Measurements from ENCODE around the gene CD3E. TPM values are rescaled to one million over a fixed set of nuclear protein-coding genes. Genes with fewer than 3 reads are reported as not detected.

CD3E gene
- total RNA-seq, 2 experiments from 2014 or later = 680 to 841 TPM

DNA sequence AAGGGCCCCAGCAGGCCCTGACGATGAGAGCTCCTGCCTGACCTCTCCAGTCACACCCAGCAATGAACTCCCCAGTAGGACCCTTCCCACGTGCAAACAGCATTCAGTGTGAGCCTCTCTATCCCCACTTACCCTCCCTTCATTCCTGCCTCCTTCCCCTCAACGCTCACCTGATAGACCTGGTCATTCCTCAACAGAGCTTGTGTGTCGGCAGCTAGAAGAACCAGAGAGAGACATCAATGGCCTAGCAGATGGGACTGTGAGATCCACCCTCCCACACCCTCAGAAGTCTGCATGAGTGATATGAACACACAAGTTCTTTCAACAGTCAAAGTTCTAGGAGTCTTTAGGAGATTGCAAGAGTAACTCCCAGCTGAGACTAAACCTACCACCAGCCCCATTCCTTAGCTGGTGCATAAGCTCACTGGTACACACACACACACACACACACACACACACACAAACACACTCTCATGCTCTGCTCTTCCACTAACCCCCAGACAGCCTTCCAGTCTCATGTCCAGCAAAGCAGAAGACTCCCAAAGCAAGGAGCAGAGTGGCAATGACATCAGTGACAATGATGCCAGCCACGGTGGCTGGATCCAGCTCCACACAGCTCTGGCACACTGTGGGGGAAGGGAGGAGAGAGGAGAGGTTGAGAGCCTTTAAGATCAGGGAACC lies 34.9 kb downstream of the CD3E start:
- Mint-ChIP-seq H3K4me1 (peaks cover 61% of the 10 kb centered on the region), H3K36me3 (ENCODE audit: low read depth) (peaks cover 60% of the 10 kb centered on the region), H3K27me3 (no peaks in the 10 kb centered on the region), H3K27ac (peak overlapping the region; percentile 98), H3K9me3 (no peaks in the 10 kb centered on the region), H3K4me3 (peak overlapping the region; percentile 94)
- DNase-seq = no peak
- CTCF ChIA-PET = interaction anchor here (0.6 to 5.6 kb wide), 9 partner anchors 13 to 168 kb away, joined by 3 to 24 read pairs (median 4); no protein-coding TSS in a partner anchor
- POLR2A ChIA-PET = no interaction called here

DNA sequence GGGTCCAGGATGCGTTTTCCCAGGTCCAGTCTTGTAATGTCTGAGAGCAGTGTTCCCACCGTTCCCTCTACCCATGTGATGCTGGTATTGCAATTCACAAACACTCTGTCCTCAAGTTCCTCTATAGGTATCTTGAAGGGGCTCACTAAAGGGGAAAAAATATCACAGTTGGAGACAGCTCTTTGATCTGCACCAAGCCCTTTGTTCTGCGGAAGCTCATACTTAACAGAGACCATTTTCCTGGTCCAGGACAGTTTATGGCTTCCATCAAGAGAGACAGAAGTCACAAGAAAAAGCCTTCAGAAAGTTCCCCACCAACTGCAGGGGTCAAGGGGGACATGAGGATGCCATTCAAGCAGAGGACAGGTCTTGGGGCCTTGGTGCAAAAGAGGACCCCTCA lies 35.9 kb downstream of the CD3E start:
- Mint-ChIP-seq H3K27ac (peak overlapping the region; percentile 98), H3K27me3 (no peaks in the 10 kb centered on the region), H3K9me3 (no peaks in the 10 kb centered on the region), H3K4me1 (peaks cover 55% of the 10 kb centered on the region), H3K36me3 (ENCODE audit: low read depth) (peaks cover 65% of the 10 kb centered on the region), H3K4me3 (peak overlapping the region; percentile 94)
- CTCF ChIA-PET = interaction anchor here (0.5 to 5.6 kb wide), 6 partner anchors 32 to 185 kb away, joined by 3 to 24 read pairs (median 6); no protein-coding TSS in a partner anchor
- no peak for DNase-seq
- POLR2A ChIA-PET = no interaction called here

GRCh38 chr11:118341261-118341660 lies 36.7 kb downstream of the CD3E start:
- Mint-ChIP-seq H3K4me1 (peaks cover 57% of the 10 kb centered on the region), H3K27me3 (no peaks in the 10 kb centered on the region), H3K9me3 (no peaks in the 10 kb centered on the region), H3K27ac (peak overlapping the region; percentile 98), H3K36me3 (ENCODE audit: low read depth) (peaks cover 71% of the 10 kb centered on the region), H3K4me3 (peak overlapping the region; percentile 94)
- DNase-seq = no peak
- CTCF ChIA-PET = interaction anchor here (0.6 to 5.6 kb wide), 6 partner anchors 28 to 143 kb away, joined by 3 to 24 read pairs (median 6); partner anchors contain the start of gene JAML
- POLR2A ChIA-PET = interaction anchor here (2.2 kb wide), 1 partner anchor 36 kb away, joined by 17 read pairs; the partner anchor contains the start of gene CD3E

DNA sequence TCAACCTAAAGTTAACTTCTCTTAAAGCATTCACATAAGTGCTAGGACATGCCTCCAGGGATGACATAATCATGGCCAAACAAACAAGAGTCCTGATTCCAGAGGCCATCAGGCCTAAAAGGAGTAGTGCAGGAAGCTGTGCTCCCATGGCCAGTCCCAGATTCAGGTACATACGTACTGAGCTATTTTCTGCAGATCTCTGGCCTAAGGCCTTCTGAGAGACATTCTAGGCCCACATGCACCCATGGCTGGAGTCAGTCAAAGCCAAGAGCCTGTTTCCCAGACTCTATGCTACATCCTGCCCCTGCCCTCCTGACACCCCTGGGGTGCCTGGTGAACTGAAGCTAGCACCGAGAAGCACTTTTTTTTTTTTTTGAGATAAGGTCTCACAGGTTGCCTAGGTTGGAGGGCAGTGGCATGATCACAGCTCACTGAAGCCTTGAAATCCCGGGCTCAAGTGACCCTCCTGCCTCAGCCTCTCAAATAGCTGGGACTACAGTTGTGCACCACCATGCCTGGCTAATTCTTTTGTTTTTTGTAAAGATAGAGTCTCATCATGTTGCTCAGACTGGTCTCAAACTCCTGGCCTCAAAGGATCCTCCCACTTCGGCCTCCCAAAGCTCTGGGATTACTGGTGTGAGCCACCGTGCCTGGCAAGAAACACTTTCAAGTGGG lies 37.4 kb downstream of the CD3E start:
- ChIA-PET CTCF (interaction anchor here (0.6 to 5.6 kb wide), 14 partner anchors 18 to 147 kb away, joined by 3 to 24 read pairs (median 4); partner anchors contain the start of genes CD3E, JAML and UBE4A), POLR2A (interaction anchor here (1.3 to 2.2 kb wide), 2 partner anchors 30 to 37 kb away, joined by 4 to 17 read pairs; partner anchors contain the start of gene CD3E)
- peak overlapping the region; percentile 94 for H3K4me3 Mint-ChIP-seq
- H3K4me1 Mint-ChIP-seq = peaks cover 59% of the 10 kb centered on the region
- peaks cover 71% of the 10 kb centered on the region for H3K36me3 Mint-ChIP-seq (ENCODE audit: low read depth)
- peak overlapping the region; percentile 98 for H3K27ac Mint-ChIP-seq
- H3K9me3 Mint-ChIP-seq = no peaks in the 10 kb centered on the region
- H3K27me3 Mint-ChIP-seq = no peaks in the 10 kb centered on the region
- DNase-seq = no peak

DNA sequence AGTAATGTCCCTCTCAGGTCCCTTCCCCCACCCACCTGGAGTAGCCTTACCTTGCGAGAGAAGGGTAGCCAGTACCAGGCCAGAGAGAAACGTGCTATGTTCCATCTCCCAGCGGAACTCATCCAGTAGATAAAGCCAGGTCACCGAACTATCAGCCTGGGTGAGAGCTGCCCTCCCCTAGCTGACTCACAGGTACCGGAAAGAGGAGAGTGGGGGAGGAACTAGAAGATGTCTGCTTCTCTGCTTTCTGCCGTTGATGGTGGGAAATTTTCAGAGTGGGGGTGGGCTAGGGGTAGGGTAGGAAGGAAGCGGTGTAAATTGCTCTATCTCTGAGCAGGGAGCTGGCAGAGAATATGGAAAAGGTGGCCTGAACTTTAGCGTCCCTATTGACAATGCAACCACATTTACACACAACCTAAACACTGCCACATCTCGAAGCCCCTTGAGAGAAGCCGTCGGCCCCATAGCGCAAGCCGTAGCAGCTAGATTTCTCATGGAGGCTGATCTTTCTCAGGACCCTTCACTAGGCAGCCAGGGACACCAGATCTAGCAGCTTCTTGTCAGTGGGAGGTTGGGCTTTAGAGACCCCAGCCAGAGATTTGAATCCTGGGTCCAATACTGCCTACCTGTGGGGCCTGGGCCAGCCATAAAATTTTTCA lies 38.1 kb downstream of the CD3E start, which contains the start of gene CD3D:
TSS of gene CD3D (minus strand) at position 203 of the 659 bp plus-strand sequence. CDS start at position 105, 98 bp downstream.
- POLR2A ChIA-PET = interaction anchor here (0.6 to 2.2 kb wide), 3 partner anchors 31 to 37 kb away, joined by 3 to 17 read pairs (median 4); partner anchors contain the start of gene CD3E
- CTCF ChIA-PET = interaction anchor here (0.8 to 5.6 kb wide), 11 partner anchors 17 to 146 kb away, joined by 3 to 24 read pairs (median 4); partner anchors contain the start of genes CD3E, JAML and UBE4A
- Mint-ChIP-seq H3K4me1 (peaks cover 65% of the 10 kb centered on the region), H3K27me3 (no peaks in the 10 kb centered on the region), H3K9me3 (no peaks in the 10 kb centered on the region), H3K36me3 (ENCODE audit: low read depth) (peaks cover 74% of the 10 kb centered on the region), H3K4me3 (peak within 1 kb of the TSS; percentile 94), H3K27ac (peak within 1 kb of the TSS; percentile 98)
- peak; percentile 77 for DNase-seq

DNA sequence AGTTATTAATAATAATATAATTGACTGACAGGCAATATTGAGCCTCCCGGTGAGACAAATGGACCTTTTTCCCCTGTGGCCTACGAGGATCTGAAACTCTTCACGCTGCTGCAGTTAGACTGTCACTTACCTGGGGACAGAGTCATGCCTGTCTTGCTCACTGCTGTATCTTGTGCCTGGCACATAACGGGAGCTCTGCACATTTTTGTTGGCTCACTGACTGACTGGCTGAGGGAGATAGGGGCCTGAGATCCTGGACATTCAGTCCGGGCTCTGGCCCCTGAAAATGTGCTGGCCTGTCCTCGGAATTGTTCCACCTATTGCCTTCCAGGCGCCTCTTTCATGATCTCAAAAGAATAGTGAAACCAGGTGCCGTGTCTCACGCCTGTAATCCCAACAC lies 38.7 kb downstream of the CD3E start:
- peak overlapping the region; percentile 98 for H3K27ac Mint-ChIP-seq
- H3K9me3 Mint-ChIP-seq = no peaks in the 10 kb centered on the region
- no peaks in the 10 kb centered on the region for H3K27me3 Mint-ChIP-seq
- ChIA-PET POLR2A (interaction anchor here (1.3 to 2.2 kb wide), 2 partner anchors 32 to 38 kb away, joined by 4 to 17 read pairs; partner anchors contain the start of gene CD3E), CTCF (interaction anchor here (0.8 to 5.6 kb wide), 8 partner anchors 22 to 145 kb away, joined by 3 to 24 read pairs (median 4); partner anchors contain the start of genes CD3E and JAML)
- peaks cover 72% of the 10 kb centered on the region for H3K36me3 Mint-ChIP-seq (ENCODE audit: low read depth)
- H3K4me3 Mint-ChIP-seq = peak overlapping the region; percentile 94
- DNase-seq = no peak
- H3K4me1 Mint-ChIP-seq = peaks cover 63% of the 10 kb centered on the region

DNA sequence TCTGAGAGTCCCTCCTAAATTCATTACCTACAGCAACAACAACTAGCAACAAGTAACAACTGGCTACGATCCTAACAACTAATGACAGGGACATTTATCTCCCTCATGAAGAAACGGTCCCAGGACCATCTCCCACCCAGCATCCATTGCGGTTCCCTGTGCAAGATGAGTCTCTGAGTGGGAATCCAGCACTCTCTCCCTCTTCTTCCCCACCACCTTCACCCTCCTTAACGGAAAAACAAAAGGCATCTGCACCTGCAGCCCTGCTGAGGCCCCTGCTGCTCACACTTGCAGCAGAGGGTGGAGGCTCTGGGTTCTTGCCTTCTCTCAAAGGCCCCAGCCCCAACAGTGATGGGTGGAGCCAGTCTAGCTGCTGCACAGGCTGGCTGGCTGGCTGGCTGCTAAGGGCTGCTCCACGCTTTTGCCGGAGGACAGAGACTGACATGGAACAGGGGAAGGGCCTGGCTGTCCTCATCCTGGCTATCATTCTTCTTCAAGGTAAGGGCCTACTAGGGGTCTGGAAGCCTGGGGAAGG lies 39.5 kb downstream of the CD3E start, which contains the start of gene CD3G:
TSS of gene CD3G (plus strand) at position 364 of the 535 bp plus-strand sequence. CDS start at position 444, 80 bp downstream.
- peaks cover 72% of the 10 kb centered on the region for H3K36me3 Mint-ChIP-seq (ENCODE audit: low read depth)
- no peaks in the 10 kb centered on the region for H3K27me3 Mint-ChIP-seq
- DNase-seq = peak; percentile 86

GRCh38 chr11:118349475-118349874 lies 44.9 kb downstream of the CD3E start:
- no peak for DNase-seq
- H3K4me1 Mint-ChIP-seq = peaks cover 59% of the 10 kb centered on the region
- ChIA-PET POLR2A (no interaction called here), CTCF (no interaction called here)
- H3K27me3 Mint-ChIP-seq = no peaks in the 10 kb centered on the region
- H3K36me3 Mint-ChIP-seq (ENCODE audit: low read depth) = peaks cover 82% of the 10 kb centered on the region
- H3K27ac Mint-ChIP-seq = peak overlapping the region; percentile 51
- no peak overlapping the region for H3K4me3 Mint-ChIP-seq
- no peaks in the 10 kb centered on the region for H3K9me3 Mint-ChIP-seq

More for the DNA sequence above, 39.5 kb downstream of the CD3E start, which contains the start of gene CD3G:
- ChIA-PET POLR2A (interaction anchor here (0.6 kb wide), 2 partner anchors 37 to 172 kb away, joined by 3 read pairs; no protein-coding TSS in a partner anchor), CTCF (interaction anchor here (1.1 to 5.6 kb wide), 3 partner anchors 22 to 145 kb away, joined by 3 to 24 read pairs (median 4); no protein-coding TSS in a partner anchor)
- H3K4me1 Mint-ChIP-seq = peaks cover 63% of the 10 kb centered on the region
- no peaks in the 10 kb centered on the region for H3K9me3 Mint-ChIP-seq
- H3K27ac Mint-ChIP-seq = peak within 1 kb of the TSS; percentile 98
- H3K4me3 Mint-ChIP-seq = peak within 1 kb of the TSS; percentile 94

DNA sequence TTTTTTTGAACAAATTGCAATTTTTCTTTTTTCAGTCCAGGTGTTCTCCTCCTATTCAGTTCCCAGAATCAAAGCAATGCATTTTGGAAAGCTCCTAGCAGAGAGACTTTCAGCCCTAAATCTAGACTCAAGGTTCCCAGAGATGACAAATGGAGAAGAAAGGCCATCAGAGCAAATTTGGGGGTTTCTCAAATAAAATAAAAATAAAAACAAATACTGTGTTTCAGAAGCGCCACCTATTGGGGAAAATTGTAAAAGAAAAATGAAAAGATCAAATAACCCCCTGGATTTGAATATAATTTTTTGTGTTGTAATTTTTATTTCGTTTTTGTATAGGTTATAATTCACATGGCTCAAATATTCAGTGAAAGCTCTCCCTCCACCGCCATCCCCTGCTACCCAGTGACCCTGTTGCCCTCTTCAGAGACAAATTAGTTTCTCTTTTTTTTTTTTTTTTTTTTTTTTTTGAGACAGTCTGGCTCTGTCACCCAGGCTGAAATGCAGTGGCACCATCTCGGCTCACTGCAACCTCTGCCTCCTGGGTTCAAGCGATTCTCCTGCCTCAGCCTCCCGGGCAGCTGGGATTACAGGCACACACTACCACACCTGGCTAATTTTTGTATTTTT lies 48.7 kb downstream of the CD3E start:
- Mint-ChIP-seq H3K4me3 (no peak overlapping the region), H3K27ac (peak overlapping the region; percentile 62), H3K9me3 (no peaks in the 10 kb centered on the region), H3K27me3 (no peaks in the 10 kb centered on the region), H3K36me3 (ENCODE audit: low read depth) (peaks cover 55% of the 10 kb centered on the region), H3K4me1 (peaks cover 34% of the 10 kb centered on the region)
- POLR2A ChIA-PET = no interaction called here
- DNase-seq = peak; percentile 11
- CTCF ChIA-PET = interaction anchor here (0.6 to 1.4 kb wide), 3 partner anchors 11 to 290 kb away, joined by 3 to 5 read pairs (median 3); no protein-coding TSS in a partner anchor

DNA sequence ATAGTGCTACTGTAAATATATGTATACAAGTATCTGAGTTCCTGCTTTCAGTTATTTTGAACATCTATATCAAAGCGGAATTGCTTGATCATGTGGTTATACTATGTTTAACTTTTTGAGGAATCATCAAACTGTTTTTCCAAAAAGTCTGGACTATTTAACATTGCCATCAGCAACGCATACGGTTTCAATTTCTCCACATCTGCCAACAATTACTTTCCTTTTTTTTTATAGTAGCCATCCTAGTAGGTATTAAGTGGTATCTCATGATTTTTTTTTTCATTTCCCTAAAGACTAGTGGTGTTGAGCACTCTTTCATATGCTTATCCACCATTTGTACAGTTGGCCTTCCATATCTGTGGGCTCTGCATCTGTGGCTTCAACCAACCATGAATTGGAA lies 53.5 kb downstream of the CD3E start:
- H3K4me1 Mint-ChIP-seq = peaks cover 46% of the 10 kb centered on the region

GRCh38 chr11:118359295-118359958 lies 54.9 kb downstream of the CD3E start, which contains the start of gene UBE4A:
Gene UBE4A, plus strand, starts transcription at chr11:118359600. Its CDS starts 5,481 bp downstream, at chr11:118365081.
- ChIA-PET CTCF (interaction anchor here (0.5 to 1.4 kb wide), 6 partner anchors 12 to 188 kb away, joined by 3 to 5 read pairs (median 4); partner anchors contain the start of gene CD3D), POLR2A (interaction anchor here (0.5 kb wide), 1 partner anchor 575 kb away, joined by 3 read pairs; no protein-coding TSS in a partner anchor)
- H3K27ac Mint-ChIP-seq = peak within 1 kb of the TSS; percentile 96
- H3K4me3 Mint-ChIP-seq = peak within 1 kb of the TSS; percentile 98
- DNase-seq = peak; percentile 98
- no peaks in the 10 kb centered on the region for H3K9me3 Mint-ChIP-seq
- peaks cover 26% of the 10 kb centered on the region for H3K36me3 Mint-ChIP-seq (ENCODE audit: low read depth)
- peaks cover 46% of the 10 kb centered on the region for H3K4me1 Mint-ChIP-seq
- no peaks in the 10 kb centered on the region for H3K27me3 Mint-ChIP-seq

More for the DNA sequence above, 53.5 kb downstream of the CD3E start:
- H3K27ac Mint-ChIP-seq = no peak overlapping the region
- DNase-seq = no peak
- peaks cover 29% of the 10 kb centered on the region for H3K36me3 Mint-ChIP-seq (ENCODE audit: low read depth)
- H3K4me3 Mint-ChIP-seq = no peak overlapping the region
- H3K9me3 Mint-ChIP-seq = no peaks in the 10 kb centered on the region
- no peaks in the 10 kb centered on the region for H3K27me3 Mint-ChIP-seq
- CTCF ChIA-PET = interaction anchor here (1.6 kb wide), 1 partner anchor 19 kb away, joined by 3 read pairs; no protein-coding TSS in a partner anchor
- POLR2A ChIA-PET = no interaction called here

Measured in activated CD4-positive, alpha-beta T cell treated with anti-CD3 and anti-CD28 coated beads, Interleukin-2, amount 10 ng/mL, durations not matched to agents 7 days and 5 days (primary cell).